Upper lobe of left lung (tissue), 6 donors: ENCODE measurements around the gene RAP1A. TPM values are rescaled to one million over a fixed set of nuclear protein-coding genes. Genes with fewer than 3 reads are reported as not detected.
"Not testable (repeated sequence)": the region's sequence is repeated elsewhere in the genome, so short reads cannot be mapped to it uniquely, and the experiment has no call there.

Experiments
- ATAC-seq, 2 donors: fragments of 200-7000 bp; cut with Tn5 transposase; one replicate each; pipeline ENCODE4 v1.9.1; 2022; ENCODE audit warnings: mild to moderate bottlenecking in 2 of 2, moderate library complexity in 2 of 2; ENCODE audit not compliant: low FRiP score in 2 of 2
- DNase-seq, 2 donors: peaks; one replicate each; pipeline ENCODE4 v3.0.0-alpha.2; 2019 to 2020
- H3K27ac ChIP-seq, 4 donors: fragments of 200-600 bp; sonication (generic); one replicate each; pipeline ENCODE4 v1.5.1; 2016 to 2019
- H3K27me3 ChIP-seq, 4 donors: fragments of 200-600 bp; sonication (generic); one replicate each; pipeline ENCODE4 v1.5.1; 2017 to 2019
- H3K36me3 ChIP-seq, 4 donors: fragments of 200-600 bp; sonication (generic); one replicate each; pipeline ENCODE4 v1.5.1; 2016 to 2019
- H3K4me1 ChIP-seq, 4 donors: fragments of 200-600 bp; sonication (generic); one replicate each; pipeline ENCODE4 v1.5.1; 2018 to 2019
- H3K4me3 ChIP-seq, 4 donors: fragments of 200-600 bp; sonication (generic); one replicate each; pipeline ENCODE4 v1.5.1; 2017 to 2019; ENCODE audit warnings: mild to moderate bottlenecking in 2 of 4, moderate library complexity in 1 of 4
- H3K9me3 ChIP-seq, 4 donors: fragments of 200-600 bp; sonication (generic); one replicate each; pipeline ENCODE4 v1.5.1; 2018 to 2019
- EP300 ChIP-seq, 4 donors: sonication (generic); formaldehyde crosslinking; IDR thresholded peaks; one replicate each; pipeline ENCODE4 v1.5.1; 2017; ENCODE audit warnings: antibody characterized with exemption in 4 of 4, control low read depth in 2 of 4
- POLR2A ChIP-seq, 4 donors: fragments of 450-650 bp; IDR thresholded peaks; one replicate each; pipeline ENCODE4 v1.5.1; 2016 to 2017; ENCODE audit warnings: antibody characterized with exemption in 4 of 4, mild to moderate bottlenecking in 2 of 4
- POLR2AphosphoS5 ChIP-seq, 2 donors: sonication (generic); formaldehyde crosslinking; IDR thresholded peaks; one replicate each; pipeline ENCODE4 v1.5.1; 2017; ENCODE audit warnings: antibody characterized with exemption in 2 of 2
- WGBS, 2 donors: methylation state at CpG; one replicate each; pipeline ENCODE4 v1.1.5; 2017 to 2018; 5-methylcytosine and 5-hydroxymethylcytosine counted together
- total RNA-seq, 6 donors: library from RNA; depleted of rRNA in 4 of 6; stranded (reverse); fragments of >200 nt in 4 of 6; gene quantifications; one replicate each; pipeline versions ENCODE4 v1.1.0 to v1.2.1, GENCODE V29; 2016 to 2021
- TF ChIP-seq, protein P1 (sequence below), 6 experiments: fragments of 450-650 bp in 4 of 6; fragments of 200-600 bp in 2 of 6; sonication (generic) in 2 of 6; IDR thresholded peaks; one replicate each; pipeline ENCODE4 v1.5.1; 2016 to 2019; ENCODE audit warnings: antibody characterized with exemption in 6 of 6
- donor health status: DM: no; HTN: no; CAD: no; lungs with moderate emphysema.
- donor health status: DM: no; HTN: yes; CAD: no; lungs with severe emphysema.

Gene RAP1A
- total RNA-seq, 6 donors from 2014 or later = 16.8 to 115 (median 82.6) TPM

DNA sequence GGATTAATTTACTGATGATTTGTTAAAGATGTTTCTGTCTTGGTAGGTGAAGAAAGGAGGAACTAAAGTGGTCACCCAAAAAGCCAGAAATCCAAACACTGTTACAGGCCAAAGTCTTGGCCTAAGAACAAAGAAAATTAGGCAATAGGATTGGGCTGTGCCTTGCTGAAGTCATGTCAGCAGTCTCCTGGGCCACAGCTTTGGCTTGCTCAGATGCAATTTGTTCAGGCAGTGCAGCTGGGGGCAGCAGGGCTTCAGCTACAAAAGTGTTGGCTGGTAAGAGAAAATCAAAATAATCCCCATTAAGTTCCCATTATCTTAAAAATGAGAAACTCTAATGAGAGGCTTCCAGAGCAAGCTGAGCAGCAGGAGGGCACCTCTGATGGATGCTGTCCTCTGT is 14.0 kb upstream of the RAP1A start:
- H3K27ac ChIP-seq = peak overlapping the region in 1 of 4 donors; percentile 10
- no peak overlapping the region for H3K4me3 ChIP-seq
- TF ChIP-seq EP300 (IDR thresholded peaks at IDR 0.05) (no peak), POLR2AphosphoS5 (IDR thresholded peaks at IDR 0.05) (no peak), POLR2A (IDR thresholded peaks at IDR 0.05) (no peak)
- TF ChIP-seq, protein P1, sequence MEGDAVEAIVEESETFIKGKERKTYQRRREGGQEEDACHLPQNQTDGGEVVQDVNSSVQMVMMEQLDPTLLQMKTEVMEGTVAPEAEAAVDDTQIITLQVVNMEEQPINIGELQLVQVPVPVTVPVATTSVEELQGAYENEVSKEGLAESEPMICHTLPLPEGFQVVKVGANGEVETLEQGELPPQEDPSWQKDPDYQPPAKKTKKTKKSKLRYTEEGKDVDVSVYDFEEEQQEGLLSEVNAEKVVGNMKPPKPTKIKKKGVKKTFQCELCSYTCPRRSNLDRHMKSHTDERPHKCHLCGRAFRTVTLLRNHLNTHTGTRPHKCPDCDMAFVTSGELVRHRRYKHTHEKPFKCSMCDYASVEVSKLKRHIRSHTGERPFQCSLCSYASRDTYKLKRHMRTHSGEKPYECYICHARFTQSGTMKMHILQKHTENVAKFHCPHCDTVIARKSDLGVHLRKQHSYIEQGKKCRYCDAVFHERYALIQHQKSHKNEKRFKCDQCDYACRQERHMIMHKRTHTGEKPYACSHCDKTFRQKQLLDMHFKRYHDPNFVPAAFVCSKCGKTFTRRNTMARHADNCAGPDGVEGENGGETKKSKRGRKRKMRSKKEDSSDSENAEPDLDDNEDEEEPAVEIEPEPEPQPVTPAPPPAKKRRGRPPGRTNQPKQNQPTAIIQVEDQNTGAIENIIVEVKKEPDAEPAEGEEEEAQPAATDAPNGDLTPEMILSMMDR (IDR thresholded peaks at IDR 0.05) = no peak
- H3K9me3 ChIP-seq = no peaks in the 10 kb centered on the region
- ATAC-seq (peak in 1 of 2 donors; percentile 93), DNase-seq (no peak)
- no peaks in the 10 kb centered on the region for H3K27me3 ChIP-seq
- H3K36me3 ChIP-seq = no peaks in the 10 kb centered on the region
- H3K4me1 ChIP-seq = peaks cover 5 to 25% (median 7%) of the 10 kb centered on the region in 4 donors

DNA sequence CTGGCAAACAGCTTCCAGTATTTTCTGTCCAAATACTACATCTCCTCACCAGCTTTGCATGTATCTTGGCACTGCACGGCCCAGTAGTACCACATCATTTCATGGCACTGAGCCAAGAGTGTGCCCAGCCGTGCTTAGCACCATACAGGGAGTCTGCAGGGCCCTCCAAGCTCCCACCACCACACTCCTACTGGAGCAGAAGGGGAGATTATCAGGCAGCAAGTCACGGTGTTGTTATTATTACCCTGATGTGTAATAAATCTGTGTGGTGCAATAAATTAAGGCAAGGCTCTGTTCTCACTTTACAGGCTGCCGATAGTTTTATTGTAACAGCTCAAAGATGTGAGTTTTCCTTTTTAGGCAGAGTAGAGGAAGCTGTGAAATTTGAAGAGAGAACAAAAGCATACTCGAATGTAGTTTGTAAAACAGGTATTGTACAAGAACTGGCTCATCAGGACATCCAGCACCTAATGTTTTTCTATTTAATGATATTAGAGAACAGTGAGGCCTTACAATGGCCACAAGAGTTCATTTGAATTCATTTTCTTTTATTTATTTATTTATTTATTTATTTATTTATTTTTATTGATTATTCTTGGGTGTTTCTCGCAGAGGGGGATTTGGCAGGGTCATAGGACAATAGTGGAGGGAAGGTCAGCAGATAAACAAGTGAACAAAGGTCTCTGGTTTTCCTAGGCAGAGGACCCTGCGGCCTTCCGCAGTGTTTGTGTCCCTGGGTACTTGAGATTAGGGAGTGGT is 13.0 kb upstream of the RAP1A start:
- not testable (repeated sequence) for H3K27me3 ChIP-seq, DNase-seq, H3K9me3 ChIP-seq, H3K36me3 ChIP-seq, H3K4me3 ChIP-seq
- Histone ChIP-seq H3K27ac (peak overlapping the region in 1 of 4 donors; percentile 28), H3K4me1 (peaks cover 5 to 24% (median 7%) of the 10 kb centered on the region in 4 donors)
- peak in 1 of 2 donors; percentile 7 for ATAC-seq
- 53 to 60% methylated on average over 6 of the region's 8 CpGs for WGBS, 2 donors

DNA sequence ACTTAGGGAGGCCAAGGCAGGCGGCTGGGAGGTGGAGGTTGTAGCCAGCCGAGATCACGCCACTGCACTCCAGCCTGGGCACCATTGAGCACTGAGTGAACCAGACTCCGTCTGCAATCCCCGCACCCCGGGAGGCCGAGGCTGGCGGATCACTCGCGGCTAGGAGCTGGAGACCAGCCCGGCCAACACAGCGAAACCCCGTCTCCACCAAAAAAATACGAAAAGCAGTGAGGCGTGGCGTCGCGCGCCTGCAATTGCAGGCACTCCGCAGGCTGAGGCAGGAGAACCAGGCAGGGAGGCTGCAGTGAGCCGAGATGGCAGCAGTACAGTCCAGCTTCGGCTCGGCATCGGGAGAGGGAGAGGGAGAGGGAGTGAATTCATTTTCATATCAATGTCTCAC is 11.1 kb upstream of the RAP1A start:
- peak in 1 of 2 donors; percentile 68 for DNase-seq
- not testable (repeated sequence) for H3K9me3 ChIP-seq, H3K36me3 ChIP-seq, H3K27ac ChIP-seq, H3K27me3 ChIP-seq, H3K4me3 ChIP-seq, ATAC-seq
- H3K4me1 ChIP-seq = peaks cover 5 to 20% (median 7%) of the 10 kb centered on the region in 4 donors
- 95 to 96% methylated on average over 17 of the region's 24 CpGs for WGBS, 2 donors

DNA sequence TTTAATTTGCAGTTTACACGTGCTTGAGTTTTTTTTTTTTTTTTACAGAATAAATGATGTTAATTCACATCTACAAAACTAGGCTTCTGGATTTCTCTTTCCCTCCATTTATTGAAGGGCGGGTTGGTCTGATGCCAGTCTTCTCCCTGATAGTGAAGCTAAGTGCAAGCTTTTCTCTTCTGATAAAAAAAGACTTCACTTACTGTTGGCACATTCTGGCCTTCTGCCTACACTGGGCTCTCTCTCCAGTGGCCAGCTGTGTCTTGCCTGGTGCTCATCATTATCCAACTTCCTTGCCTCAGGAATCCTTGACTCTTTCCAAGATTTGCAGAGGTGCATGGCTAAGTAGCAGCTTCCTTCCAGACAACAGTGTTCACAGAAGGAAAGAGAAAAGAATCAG is 7.6 kb upstream of the RAP1A start:
- Histone ChIP-seq H3K9me3 (no peaks in the 10 kb centered on the region), H3K27me3 (no peaks in the 10 kb centered on the region), H3K4me3 (no peak overlapping the region), H3K27ac (no peak overlapping the region), H3K36me3 (no peaks in the 10 kb centered on the region), H3K4me1 (peaks cover 7 to 15% (median 9%) of the 10 kb centered on the region in 4 donors)
- no peak for TF ChIP-seq POLR2AphosphoS5 (IDR thresholded peaks at IDR 0.05)
- TF ChIP-seq POLR2A (IDR thresholded peaks at IDR 0.05) = no peak
- TF ChIP-seq EP300 (IDR thresholded peaks at IDR 0.05) = no peak
- TF ChIP-seq, protein P1 (IDR thresholded peaks at IDR 0.05) = no peak
- WGBS, 2 donors = 68 to 84% methylated on average over 2 of the region's 2 CpGs
- ATAC-seq (no peak), DNase-seq (no peak)

DNA sequence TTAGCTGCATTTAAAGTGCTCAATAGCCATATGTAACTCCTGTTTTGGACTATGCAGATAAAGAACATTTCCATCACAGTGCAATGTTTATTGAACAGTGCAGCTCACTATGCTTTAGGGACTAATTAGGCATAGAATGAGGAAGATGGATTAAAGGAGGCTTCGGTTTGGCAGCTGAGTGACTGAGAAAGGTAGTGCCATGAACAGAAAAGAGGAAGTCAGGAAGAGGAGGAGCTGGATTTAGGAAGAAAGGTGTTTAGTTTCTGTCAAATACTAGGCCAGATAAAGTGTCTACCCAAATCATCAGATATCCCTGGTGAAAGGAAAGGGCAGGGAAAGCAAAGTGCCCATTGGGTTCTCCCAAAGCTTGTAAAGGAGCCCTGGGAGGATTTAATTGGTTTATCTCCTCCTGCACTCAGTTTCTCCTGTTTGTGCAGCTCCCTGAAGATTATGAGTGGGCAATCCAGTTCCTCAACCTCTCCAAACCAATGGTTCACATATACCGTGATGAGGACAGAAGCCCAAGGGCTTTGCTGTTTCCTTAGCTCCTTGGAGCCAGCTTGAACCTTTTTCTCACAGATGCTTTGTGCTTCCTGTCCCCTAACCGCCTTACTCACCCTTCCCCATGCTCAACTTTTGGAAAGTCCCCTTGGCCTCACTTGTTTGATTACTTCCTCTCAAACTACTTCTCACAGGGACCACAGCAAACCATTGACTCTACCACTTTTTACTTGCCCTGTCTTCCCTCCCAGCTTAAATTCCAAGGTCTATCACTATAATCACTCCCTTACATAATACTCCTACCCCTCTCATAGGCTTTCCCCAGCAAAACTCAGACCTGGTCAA is 3.5 kb upstream of the RAP1A start:
- Histone ChIP-seq H3K4me1 (peaks cover 16 to 24% (median 22%) of the 10 kb centered on the region in 4 donors), H3K27me3 (no peaks in the 10 kb centered on the region), H3K9me3 (no peaks in the 10 kb centered on the region), H3K27ac (peak overlapping the region in 2 of 4 donors; percentile 1 to 23), H3K4me3 (no peak overlapping the region), H3K36me3 (no peaks in the 10 kb centered on the region)
- WGBS, 2 donors = 24 to 30% methylated on average over 3 of the region's 3 CpGs
- DNase-seq = no peak
- no peak for ATAC-seq
- no peak for TF ChIP-seq POLR2AphosphoS5 (IDR thresholded peaks at IDR 0.05)
- TF ChIP-seq, protein P1 (IDR thresholded peaks at IDR 0.05) = no peak
- no peak for TF ChIP-seq EP300 (IDR thresholded peaks at IDR 0.05)
- no peak for TF ChIP-seq POLR2A (IDR thresholded peaks at IDR 0.05)
